Stimulated activated CD8-positive, alpha-beta memory T cell treated with anti-CD3 and anti-CD28 coated beads, Interleukin-7, amount 100 ng/mL, for 48 hours (primary cell): Measurements from ENCODE around the gene ATG10.
"Not testable (repeated sequence)": the region's sequence is repeated elsewhere in the genome, so short reads cannot be mapped to it uniquely, and the experiment has no call there.

Source experiments
- DNase-seq, 2 donors: peaks; one replicate each; pipeline ENCODE4 v3.0.0-alpha.2; 2020; ENCODE audit warnings: low read depth in 1 of 2; ENCODE audit errors: extremely low read depth in 1 of 2

The ATG10 gene

GRCh38 chr5:81971712-81972491, at the start of gene ATG10:
ATG10 (plus strand) TSS chr5:81972023; CDS start chr5:81987571, 15,548 bp downstream.
- DNase-seq, result peak; percentile 83 to 85

GRCh38 chr5:81922854-81923279, 49.0 kb upstream of the ATG10 start:
- DNase-seq, result no peak

- DNase-seq, result no peak
Measured at GRCh38 chr5:81924442-81924841, 47.4 kb upstream of the ATG10 start.

- no peak for DNase-seq
Measured at GRCh38 chr5:81925009-81925408, 46.8 kb upstream of the ATG10 start.

- no peak for DNase-seq
Measured at GRCh38 chr5:81925981-81926380, 45.8 kb upstream of the ATG10 start.

DNA sequence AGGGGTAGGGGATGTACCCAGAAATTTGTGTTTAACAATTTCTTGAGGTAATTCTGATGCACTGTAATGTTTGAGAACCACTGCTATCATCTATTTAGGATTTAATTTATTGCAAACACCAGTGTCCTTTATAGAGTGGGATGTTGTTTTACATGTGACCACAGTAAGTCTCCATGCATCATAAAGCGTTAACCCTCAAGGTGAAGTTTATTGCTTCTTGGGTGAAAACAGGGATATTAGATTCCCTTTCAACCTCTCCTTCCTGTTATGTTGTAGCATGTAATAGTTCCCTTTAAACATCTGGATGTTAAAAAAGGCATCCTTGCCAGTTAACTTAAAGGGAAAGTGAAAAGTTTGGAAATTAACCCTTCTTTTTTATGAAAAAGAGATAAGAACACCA, 35.8 kb upstream of the ATG10 start:
- no peak for DNase-seq

DNA sequence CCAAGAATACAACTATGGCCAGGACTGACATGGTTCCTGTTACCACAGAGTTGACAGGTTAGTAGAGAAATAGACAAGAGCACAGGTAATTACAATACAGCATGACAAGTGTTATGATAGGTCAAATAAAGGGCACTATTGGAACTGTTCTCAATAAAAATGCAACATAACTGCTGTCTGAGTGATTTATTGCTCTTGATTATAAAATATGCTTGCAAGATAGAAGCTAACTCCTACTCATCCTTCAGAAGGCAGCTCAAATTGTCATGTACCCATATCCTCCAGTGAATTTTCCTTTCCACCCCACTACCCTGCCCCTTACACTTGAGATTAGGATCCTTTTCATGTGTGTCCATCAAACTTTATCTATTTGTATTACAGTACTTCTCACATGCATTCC, 35.1 kb upstream of the ATG10 start:
- no peak for DNase-seq

DNA sequence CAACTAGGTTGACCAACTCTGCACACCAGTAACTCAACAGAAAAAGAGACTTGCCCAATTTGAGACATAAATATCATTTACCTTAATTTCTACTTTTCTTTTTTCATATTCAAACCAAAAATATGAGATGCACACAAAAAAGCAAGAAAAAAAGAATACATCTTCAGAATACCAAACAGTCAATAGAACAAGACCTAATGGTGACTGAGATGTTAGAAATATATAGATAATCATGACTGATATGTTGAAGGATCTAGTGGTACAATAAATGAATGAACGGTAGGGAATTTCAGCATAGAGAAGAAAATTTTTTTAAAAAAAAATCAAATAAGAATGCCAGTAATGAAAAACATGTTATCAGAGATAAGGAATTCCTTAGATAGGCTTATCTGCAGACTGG, 29.1 kb upstream of the ATG10 start:
- DNase-seq, result no peak

GRCh38 chr5:81948349-81948748, 23.5 kb upstream of the ATG10 start:
- DNase-seq, result no peak

DNA sequence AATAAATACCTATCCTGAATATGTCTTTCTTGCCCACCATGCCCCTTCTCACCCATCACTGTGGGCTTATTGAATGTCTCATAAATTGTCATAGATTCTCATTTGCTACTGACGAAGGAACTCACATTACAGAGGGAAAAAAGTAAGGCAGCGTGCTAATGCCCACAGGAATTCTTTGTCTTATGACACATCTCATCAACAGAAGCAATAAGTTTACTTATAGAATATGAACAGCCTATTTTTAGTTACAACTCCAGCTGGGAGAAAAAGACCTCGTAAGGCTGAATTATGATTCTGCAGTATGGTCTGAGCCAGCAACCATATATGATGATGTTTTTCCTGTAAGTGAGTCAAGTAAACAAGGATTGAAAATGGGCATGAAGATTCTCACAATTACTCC, 22.4 kb upstream of the ATG10 start:
- DNase-seq, result no peak

DNA sequence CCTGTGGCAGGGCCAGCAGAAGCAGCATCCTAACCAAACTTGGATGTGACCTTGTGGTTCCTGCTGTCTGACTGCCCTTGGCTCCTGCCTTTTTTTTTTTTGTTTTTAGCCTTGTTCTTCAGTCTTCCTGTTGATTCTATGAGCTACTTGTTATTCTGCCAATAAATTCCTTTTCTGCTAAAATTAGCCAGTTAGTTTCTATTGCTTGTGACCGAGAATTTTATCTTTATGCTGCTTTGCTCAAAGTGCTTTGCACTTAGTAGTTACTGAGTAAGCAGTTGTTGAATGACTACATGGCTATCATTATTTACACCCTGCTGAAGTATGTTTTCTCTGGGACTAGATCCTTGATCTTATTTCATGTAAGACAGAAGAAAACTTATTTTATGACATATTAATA, 20.8 kb upstream of the ATG10 start:
- DNase-seq, result no peak

GRCh38 chr5:81954796-81955195, 17.0 kb upstream of the ATG10 start:
- not testable (repeated sequence) for DNase-seq

DNA sequence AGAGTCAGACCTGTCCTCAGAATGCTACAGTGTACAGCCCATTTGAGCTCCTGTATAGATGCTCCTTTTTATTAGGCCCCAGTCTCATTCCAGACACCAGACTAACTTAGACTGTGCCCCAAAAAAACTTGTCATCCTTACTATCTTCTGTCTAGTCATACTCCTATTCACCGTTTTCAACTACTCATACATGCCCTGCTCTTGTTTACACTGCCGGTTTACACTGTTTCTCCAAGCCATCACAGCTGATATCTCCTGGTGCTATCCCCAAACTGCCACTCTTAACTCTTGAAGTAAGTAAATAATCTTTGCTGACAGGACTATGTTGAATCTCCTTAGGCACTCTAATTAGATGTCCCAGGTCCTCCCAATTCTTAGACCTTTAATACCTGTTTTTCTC, 13.7 kb upstream of the ATG10 start:
- DNase-seq, result not testable (repeated sequence)

- DNase-seq, result no peak
Measured at GRCh38 chr5:81961651-81962440, 10.0 kb upstream of the ATG10 start.

DNA sequence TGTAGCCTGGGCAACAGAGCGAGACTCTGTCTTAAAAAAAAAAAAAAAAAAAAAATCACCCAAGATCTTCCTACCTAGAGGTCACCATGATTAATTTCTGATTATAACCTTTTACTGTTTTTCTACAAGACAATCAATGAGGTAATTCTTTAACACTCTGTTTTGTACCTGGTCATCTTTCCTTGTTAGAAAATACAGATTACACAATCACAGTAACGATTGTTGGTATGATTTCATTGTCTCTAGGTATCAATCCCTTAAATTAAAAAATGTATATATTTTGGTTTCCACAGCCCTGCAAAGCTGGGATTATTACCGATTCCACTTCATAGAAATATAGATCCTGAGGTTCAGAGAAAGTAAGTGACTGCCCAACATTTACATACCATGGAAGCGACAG, 8.3 kb upstream of the ATG10 start:
- no peak for DNase-seq

GRCh38 chr5:81965524-81965923, 6.3 kb upstream of the ATG10 start:
- DNase-seq, result no peak

DNA sequence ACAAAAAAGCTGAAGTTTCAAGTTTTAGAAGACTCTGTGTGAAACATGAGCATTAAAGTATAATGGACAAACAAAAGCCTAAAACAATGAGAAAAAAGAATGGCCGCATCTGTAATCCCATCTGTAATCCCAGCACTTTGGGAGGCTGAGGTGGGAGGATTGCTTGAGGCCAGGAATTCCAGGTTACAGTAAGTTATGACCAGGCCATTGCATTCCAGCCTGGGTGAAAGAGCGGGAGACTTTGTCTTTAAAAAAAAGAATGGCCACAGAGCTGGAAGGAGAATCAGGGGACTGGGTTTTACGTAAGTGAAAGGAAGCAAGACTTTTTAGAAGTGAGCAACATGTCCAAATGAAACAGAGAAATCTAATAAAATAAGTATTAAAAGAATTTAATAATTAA, 2.6 kb upstream of the ATG10 start:
- DNase-seq, result no peak

GRCh38 chr5:81969912-81970311, 1.9 kb upstream of the ATG10 start:
- DNase-seq, result no peak

- DNase-seq, result no peak
Measured at GRCh38 chr5:81971111-81971711, 612 bp upstream of the ATG10 start.

DNA sequence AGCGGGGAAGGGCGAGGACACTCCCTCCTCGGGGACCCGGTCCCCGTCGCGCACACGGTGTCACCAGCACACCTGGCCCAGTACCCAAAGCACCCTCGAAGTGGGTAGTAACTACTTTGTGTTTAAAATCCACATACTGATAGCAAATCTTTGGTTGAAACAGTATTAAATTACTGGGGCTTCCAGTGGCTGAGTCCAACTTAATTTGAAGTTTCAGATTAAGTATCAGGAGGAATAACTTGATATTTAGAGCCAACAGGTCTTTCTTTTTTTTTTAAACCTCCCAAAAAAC, 615 bp downstream of the ATG10 start:
- no peak for DNase-seq

GRCh38 chr5:81980160-81980559, 8.3 kb downstream of the ATG10 start:
- no peak for DNase-seq
